Suprapubic skin (tissue), 4 donors: ENCODE data around the gene DCLK2. TPM values are rescaled to one million over a fixed set of nuclear protein-coding genes. Genes with fewer than 3 reads are reported as not detected.

Source experiments
- DNase-seq, 2 donors: peaks; one replicate each; pipeline ENCODE4 v3.0.0-alpha.2; 2019; ENCODE audit warnings: low spot score in 2 of 2
- H3K27ac ChIP-seq: fragments of 200-600 bp; sonication (generic); one replicate; pipeline ENCODE4 v1.5.1; 2019
- H3K27me3 ChIP-seq: fragments of 200-600 bp; sonication (generic); one replicate; pipeline ENCODE4 v1.5.1; 2019
- H3K36me3 ChIP-seq: fragments of 200-600 bp; sonication (generic); one replicate; pipeline ENCODE4 v1.5.1; 2019
- H3K4me1 ChIP-seq: fragments of 200-600 bp; sonication (generic); one replicate; pipeline ENCODE4 v1.5.1; 2019
- H3K4me3 ChIP-seq: fragments of 200-600 bp; sonication (generic); one replicate; pipeline ENCODE4 v1.5.1; 2019; ENCODE audit warnings: mild to moderate bottlenecking
- H3K9me3 ChIP-seq: fragments of 200-600 bp; sonication (generic); one replicate; pipeline ENCODE4 v1.5.1; 2019
- EP300 ChIP-seq: sonication (generic); formaldehyde crosslinking; IDR thresholded peaks from one replicate; pipeline ENCODE4 v1.6.1; 2017; ENCODE audit warnings: antibody characterized with exemption
- POLR2A ChIP-seq, 2 donors: fragments of 450-650 bp; IDR thresholded peaks; one replicate each; pipeline ENCODE4 v1.6.1; 2017; ENCODE audit warnings: antibody characterized with exemption in 2 of 2, mild to moderate bottlenecking in 2 of 2, moderate library complexity in 2 of 2
- POLR2AphosphoS5 ChIP-seq, 3 donors: sonication (generic); formaldehyde crosslinking; IDR thresholded peaks; one replicate each; pipeline ENCODE4 v1.6.1; 2017; ENCODE audit warnings: antibody characterized with exemption in 3 of 3
- WGBS: methylation state at CpG from one replicate; pipeline ENCODE4 v1.1.5; 2018; 5-methylcytosine and 5-hydroxymethylcytosine counted together
- total RNA-seq, 4 donors: library from RNA; depleted of rRNA; stranded (reverse); fragments of >200 nt; gene quantifications; one replicate each; pipeline ENCODE4 v1.1.0, GENCODE V29; 2016
- TF ChIP-seq, protein P1 (sequence below), 2 donors: fragments of 200-600 bp in 1 of 2; fragments of 450-650 bp in 1 of 2; sonication (generic) in 1 of 2; IDR thresholded peaks; one replicate each; pipeline ENCODE4 v1.5.1; 2016 to 2019; ENCODE audit warnings: antibody characterized with exemption in 2 of 2, mild to moderate bottlenecking in 1 of 2, moderate library complexity in 1 of 2

Gene DCLK2
- total RNA-seq, 4 donors from 2014 or later: 0.57 to 3.6 (median 1.9) TPM

DNA sequence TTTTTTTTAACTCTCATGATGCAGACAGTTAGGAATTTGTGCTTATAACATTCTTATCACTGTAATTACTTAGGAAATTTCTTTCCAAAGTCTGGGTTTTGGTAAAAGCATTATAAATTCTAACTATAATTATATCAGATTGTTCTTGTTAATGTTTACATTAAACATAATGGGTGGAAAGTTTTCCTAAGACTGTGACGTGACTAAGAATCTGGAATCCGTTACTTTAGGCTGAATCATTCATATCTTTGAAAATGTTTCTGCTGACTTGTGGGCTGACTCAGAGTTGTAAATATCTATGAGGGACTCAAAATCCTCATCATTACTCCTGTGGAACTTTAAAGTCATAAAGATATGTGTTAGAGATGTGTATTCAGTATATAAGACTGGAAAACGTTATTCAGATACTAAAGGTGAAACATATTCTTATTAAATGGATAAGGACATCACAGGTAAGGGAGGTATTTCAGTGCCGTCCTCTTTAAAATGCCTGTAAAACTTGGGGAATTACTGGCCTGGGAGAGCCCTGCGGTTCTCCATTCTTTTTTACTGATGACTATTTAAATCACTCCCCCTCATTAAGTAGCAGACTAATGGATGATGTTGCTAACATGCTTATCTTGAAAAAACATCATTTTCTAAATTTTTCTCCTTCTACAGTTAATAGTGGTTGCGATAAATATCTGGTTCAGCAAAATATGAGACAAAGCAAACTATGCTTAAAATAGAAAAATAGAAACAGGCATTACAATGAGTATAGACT, 159.0 kb downstream of the DCLK2 start:
- Histone ChIP-seq H3K27me3 (no peaks in the 10 kb centered on the region), H3K4me1 (no peaks in the 10 kb centered on the region), H3K27ac (no peak overlapping the region), H3K4me3 (no peak overlapping the region), H3K36me3 (no peaks in the 10 kb centered on the region), H3K9me3 (no peaks in the 10 kb centered on the region)
- DNase-seq: no peak
- TF ChIP-seq POLR2A (IDR thresholded peaks at IDR 0.05): no peak
- no peak for TF ChIP-seq POLR2AphosphoS5 (IDR thresholded peaks at IDR 0.05)
- TF ChIP-seq EP300: no peak
- TF ChIP-seq, protein P1, sequence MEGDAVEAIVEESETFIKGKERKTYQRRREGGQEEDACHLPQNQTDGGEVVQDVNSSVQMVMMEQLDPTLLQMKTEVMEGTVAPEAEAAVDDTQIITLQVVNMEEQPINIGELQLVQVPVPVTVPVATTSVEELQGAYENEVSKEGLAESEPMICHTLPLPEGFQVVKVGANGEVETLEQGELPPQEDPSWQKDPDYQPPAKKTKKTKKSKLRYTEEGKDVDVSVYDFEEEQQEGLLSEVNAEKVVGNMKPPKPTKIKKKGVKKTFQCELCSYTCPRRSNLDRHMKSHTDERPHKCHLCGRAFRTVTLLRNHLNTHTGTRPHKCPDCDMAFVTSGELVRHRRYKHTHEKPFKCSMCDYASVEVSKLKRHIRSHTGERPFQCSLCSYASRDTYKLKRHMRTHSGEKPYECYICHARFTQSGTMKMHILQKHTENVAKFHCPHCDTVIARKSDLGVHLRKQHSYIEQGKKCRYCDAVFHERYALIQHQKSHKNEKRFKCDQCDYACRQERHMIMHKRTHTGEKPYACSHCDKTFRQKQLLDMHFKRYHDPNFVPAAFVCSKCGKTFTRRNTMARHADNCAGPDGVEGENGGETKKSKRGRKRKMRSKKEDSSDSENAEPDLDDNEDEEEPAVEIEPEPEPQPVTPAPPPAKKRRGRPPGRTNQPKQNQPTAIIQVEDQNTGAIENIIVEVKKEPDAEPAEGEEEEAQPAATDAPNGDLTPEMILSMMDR (IDR thresholded peaks at IDR 0.05): no peak
- WGBS: 71% methylated on average over 6 of the region's 6 CpGs

DNA sequence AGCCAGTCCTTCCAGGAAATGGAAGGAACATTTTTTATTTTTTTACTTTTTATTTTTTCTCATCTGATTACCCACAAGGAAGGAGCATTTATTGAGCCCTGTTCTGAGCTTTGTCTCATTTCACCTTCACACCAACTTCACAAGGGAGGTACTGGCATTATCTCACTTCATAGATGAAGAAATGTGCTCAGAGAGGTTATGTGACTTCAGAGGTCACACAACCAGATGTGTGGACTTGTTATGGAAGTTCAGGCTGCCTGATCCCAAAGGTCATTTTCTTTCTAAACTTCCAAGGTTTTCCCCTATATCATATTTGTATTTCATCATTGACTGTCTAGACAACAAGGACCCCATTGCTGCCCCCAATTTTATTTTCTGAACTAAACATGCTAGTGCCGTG, 160.3 kb downstream of the DCLK2 start:
- H3K4me1 ChIP-seq: no peaks in the 10 kb centered on the region

DNA sequence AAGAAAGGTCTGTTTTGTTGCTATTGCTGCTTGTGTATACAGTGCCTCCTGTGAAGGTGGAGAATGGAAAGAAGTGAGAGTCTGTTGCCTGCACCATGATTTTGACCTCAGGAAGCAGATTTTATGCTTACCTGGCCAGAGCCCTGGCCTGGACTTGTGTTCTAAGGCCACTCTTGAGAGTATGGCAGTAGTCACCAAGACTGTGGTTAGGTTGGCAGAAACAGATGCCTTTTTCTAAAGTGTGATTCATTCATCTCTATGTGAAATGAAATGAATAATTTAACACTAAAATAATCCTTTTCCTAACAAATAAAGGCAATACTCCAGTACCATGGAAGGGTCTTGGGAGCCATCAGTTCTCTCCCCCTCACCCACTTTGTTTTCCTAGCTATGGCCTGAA, 161.8 kb downstream of the DCLK2 start:
- Histone ChIP-seq H3K27ac (no peak overlapping the region), H3K9me3 (no peaks in the 10 kb centered on the region), H3K36me3 (no peaks in the 10 kb centered on the region), H3K4me3 (no peak overlapping the region), H3K4me1 (no peaks in the 10 kb centered on the region), H3K27me3 (no peaks in the 10 kb centered on the region)
- no peak for DNase-seq
- TF ChIP-seq POLR2AphosphoS5 (IDR thresholded peaks at IDR 0.05): no peak
- TF ChIP-seq EP300: no peak
- TF ChIP-seq POLR2A (IDR thresholded peaks at IDR 0.05): no peak
- TF ChIP-seq, protein P1 (IDR thresholded peaks at IDR 0.05): no peak

More for the DNA sequence above, 160.3 kb downstream of the DCLK2 start:
- DNase-seq: no peak
- H3K4me3 ChIP-seq: no peak overlapping the region
- no peaks in the 10 kb centered on the region for H3K9me3 ChIP-seq
- TF ChIP-seq, protein P1 (IDR thresholded peaks at IDR 0.05): no peak
- TF ChIP-seq EP300 (no peak), POLR2A (IDR thresholded peaks at IDR 0.05) (no peak), POLR2AphosphoS5 (IDR thresholded peaks at IDR 0.05) (no peak)
- H3K27me3 ChIP-seq: no peaks in the 10 kb centered on the region
- H3K27ac ChIP-seq: no peak overlapping the region
- WGBS: 94% methylated on average over 1 of the region's 1 CpG
- H3K36me3 ChIP-seq: no peaks in the 10 kb centered on the region

DNA sequence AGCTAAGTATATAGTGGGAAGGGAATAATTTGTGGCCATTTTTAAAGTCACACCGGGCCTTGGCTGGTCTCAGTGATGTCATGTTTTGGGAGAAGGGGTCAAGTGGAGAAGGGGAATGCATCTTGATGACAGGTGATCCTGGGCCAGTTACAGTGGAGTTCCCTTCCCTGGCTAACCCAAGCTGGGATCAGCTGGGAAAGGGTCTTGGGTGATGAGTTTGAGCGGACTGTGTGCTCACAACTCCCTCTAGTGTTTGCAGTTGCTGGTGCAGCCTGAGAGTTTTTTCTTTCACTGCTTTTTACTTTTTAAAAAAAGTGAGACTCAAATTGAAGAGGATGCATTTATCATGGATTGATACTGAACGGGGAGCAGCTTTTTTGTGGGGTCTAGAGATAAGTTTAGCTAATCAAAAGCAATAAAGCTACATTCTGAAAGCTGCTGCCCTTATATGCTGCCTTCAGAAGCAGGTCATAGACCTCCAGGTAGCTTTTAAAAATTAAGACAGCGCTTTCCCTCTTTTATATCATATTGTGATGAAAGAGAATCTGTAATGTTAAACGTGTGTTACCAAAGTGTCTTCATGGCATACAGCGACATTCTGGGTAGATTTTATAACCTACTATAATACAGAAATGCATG, 164.7 kb downstream of the DCLK2 start:
- TF ChIP-seq EP300 (no peak), POLR2A (IDR thresholded peaks at IDR 0.05) (no peak)
- TF ChIP-seq, protein P1 (IDR thresholded peaks at IDR 0.05): peak; percentile 64 to 79
- H3K9me3 ChIP-seq: no peaks in the 10 kb centered on the region
- WGBS: 45% methylated on average over 6 of the region's 6 CpGs
- no peaks in the 10 kb centered on the region for H3K36me3 ChIP-seq
- no peak for DNase-seq
- H3K4me3 ChIP-seq: no peak overlapping the region
- no peaks in the 10 kb centered on the region for H3K27me3 ChIP-seq
- no peak overlapping the region for H3K27ac ChIP-seq
- H3K4me1 ChIP-seq: no peaks in the 10 kb centered on the region

DNA sequence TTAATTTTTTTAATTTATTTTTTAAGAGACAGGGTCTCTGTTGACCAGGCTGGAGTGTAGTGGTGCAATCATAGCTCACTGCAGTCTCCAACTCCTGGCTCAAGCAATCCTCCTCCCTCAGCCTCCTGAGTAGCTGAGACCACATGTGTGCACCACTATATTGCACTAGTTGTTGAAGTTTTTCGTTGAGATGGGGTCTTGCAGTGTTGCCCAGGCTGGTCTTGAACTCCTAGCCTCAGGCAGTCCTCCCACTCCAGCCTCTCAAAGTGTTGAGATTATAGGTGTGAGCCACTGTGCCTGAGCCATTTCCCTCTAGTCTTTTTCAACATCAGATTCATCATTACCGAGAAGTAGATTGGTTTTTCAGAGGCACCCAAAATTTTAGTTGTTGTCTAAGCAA, 165.7 kb downstream of the DCLK2 start:
- Histone ChIP-seq H3K4me1 (no peaks in the 10 kb centered on the region), H3K36me3 (no peaks in the 10 kb centered on the region), H3K27me3 (no peaks in the 10 kb centered on the region), H3K4me3 (no peak overlapping the region), H3K9me3 (no peaks in the 10 kb centered on the region), H3K27ac (no peak overlapping the region)
- DNase-seq: no peak
- no peak for TF ChIP-seq EP300
- TF ChIP-seq POLR2AphosphoS5 (IDR thresholded peaks at IDR 0.05): no peak
- TF ChIP-seq POLR2A (IDR thresholded peaks at IDR 0.05): no peak
- TF ChIP-seq, protein P1 (IDR thresholded peaks at IDR 0.05): no peak
- 97% methylated on average over 2 of the region's 2 CpGs for WGBS
